ENCODE data around the gene ZNF200.
A peak's percentile ranks its signal among the peaks of the same experiment; 100 is the strongest.
"Not testable (repeated sequence)": the region's sequence is repeated elsewhere in the genome, so short reads cannot be mapped to it uniquely, and the experiment has no call there.

ZNF200 gene, protein sequence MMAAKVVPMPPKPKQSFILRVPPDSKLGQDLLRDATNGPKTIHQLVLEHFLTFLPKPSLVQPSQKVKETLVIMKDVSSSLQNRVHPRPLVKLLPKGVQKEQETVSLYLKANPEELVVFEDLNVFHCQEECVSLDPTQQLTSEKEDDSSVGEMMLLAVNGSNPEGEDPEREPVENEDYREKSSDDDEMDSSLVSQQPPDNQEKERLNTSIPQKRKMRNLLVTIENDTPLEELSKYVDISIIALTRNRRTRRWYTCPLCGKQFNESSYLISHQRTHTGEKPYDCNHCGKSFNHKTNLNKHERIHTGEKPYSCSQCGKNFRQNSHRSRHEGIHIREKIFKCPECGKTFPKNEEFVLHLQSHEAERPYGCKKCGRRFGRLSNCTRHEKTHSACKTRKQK

GRCh38 chr16:3234857-3235561 is at the start of gene ZNF200:
Gene ZNF200 (minus strand): TSS chr16:3235158. CDS start chr16:3233755, 1,403 bp downstream.
- FAIRE-seq, result peak; percentile 39

DNA sequence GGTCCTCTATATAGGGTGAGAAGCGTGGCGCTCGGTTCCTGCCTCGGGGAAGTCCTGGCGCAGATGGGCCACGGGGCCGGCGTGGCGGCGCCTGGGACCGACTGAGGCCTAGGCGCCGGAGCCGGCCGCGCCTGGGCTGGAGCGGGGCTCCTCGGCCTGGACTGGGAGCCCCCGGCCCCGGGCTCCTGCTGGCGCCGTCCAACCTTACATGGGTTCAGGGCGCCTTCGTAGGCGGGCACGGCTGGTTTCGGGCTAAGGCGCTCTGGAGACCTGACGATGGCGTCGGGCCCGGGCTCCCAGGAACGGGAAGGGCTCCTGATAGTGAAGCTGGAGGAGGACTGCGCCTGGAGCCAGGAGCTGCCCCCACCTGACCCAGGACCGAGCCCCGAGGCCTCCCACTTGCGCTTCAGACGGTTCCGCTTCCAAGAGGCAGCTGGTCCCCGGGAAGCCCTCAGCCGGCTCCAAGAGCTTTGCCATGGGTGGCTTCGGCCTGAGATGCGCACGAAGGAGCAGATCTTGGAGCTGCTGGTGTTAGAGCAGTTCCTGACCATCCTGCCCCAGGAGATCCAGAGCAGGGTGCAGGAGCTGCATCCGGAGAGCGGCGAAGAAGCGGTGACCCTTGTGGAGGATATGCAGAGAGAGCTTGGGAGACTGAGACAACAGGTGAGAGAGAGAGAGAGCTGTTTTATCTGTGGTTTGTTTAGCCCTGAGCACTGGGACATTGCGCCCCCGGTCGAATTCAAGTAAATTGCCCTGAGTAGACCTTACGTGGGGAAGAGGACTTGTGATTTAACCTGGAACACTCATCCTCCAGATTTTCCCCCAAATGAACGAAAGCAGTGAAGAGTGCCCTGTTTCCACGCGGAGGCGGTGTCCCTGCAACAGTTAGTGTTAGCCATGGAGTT is 48.8 kb upstream of the ZNF200 start:
- no peak for FAIRE-seq

DNA sequence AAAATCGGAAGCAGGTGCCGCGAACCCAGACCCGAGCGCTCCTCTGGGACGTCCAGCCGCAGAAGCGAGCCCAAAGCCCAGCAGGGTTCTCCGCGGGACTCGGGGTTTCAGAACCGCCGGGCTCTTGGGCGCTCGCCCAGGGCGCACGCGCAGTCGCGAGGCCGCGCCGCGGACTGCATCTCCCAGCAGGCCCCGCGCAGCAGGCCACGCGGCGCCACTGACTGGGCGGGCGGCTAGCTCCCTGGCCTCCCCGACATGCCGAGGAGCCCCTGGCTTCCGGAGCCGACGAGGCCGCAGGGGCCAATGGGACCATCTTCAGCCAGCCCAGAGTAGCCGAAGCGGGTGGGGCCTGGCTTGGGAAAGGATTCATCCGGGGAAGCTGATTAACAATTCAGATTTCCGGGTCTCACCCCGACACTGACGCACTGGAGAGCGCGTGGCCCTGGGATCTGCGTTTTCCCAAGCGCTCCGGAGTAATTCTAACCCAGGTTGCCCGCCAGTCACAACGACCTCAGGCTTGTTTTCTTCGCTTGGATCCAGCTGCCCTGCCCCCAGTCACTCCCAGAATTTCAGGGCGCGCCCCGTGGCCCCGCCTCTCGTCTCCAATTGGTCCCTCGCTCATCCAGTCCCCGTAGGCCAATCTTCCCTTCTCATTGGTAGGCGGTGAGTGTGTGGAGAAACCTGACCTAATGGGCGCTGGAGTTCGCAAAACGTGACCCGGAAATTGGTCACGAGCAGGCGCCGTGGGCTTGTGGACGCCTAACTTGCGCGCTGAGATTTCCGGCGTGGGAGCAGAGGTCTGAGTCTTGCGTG is 48.0 kb upstream of the ZNF200 start, which contains the start of gene ZNF263:
TSS of gene ZNF263 (plus strand) at position 762 of the 813 bp plus-strand sequence. CDS start 328 bp downstream, outside the sequence.
- FAIRE-seq, result peak; percentile 94

DNA sequence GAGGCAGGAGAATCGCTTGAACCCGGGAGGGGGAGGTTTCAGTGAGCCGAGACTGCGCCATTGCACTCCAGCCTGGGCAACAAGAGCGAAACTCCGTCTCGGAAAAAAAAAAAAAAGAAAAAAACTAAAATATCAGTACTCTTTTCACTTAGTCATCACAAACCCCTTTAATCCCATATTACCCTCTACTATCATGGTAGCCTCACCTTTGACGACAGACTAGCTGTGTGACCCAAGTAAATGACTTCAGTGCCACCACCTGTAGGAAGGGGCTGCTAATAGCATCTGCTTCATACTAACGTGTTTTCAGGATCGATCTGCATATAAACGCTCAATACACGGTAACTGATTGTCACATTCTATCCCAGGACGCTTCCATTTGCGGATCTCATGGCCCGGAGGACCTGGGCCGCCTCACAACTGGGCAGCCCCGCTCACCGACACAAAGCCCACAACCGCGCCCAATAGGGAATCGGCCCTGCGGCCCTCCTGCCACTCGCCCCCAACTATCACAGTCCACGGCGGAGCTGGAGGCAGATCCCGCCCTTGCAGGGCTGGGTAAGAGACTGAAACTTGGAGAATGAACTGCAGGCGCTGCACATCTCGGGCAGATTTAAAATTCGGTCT is 47.3 kb upstream of the ZNF200 start:
- no peak for FAIRE-seq

DNA sequence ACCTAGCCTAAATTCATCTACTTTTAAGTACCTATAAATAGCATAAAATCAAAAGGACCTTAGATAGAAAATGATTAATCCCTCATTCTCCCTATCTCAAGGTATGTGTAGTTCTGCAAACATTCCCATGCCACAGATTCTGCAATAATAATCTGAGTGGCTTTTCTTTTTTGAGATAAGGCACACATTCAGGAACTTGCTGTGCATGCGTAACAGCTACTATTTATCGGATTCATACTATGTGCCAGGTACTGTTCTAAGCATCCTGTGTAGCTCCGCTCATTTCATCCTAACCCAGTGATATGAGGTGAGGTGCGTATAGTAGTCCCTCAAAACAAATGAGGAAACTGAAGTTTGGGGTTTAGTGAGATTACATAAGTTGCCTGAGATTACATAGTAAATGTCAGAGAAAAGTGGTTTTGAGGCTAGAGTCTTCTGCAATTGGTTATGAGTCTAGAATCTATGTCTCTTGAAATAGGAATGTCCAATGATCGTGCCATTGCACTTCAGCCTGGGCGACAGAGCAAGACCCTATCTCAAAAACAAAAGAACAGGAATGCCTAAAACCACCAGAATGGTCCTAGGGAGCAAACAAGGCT is 46.4 kb upstream of the ZNF200 start:
- no peak for FAIRE-seq

DNA sequence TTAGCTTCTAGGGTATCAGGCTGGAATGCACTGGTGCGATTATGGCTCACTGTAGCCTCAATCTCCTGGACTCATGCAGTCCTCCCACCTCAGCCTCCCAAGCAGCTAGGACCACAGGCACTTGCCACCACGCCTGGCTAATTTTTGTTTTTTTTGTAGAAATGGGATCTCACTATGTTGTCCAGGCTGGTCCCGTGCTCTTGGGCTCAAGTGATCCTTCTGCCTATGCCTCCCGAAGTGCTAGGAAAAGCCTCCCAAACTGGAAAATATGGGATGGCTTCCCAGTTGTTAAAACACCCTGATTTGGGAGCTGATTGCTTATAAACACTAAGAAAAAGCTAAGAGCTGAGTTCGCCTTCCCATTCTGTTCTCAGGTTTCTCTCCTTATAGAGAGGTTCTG is 41.7 kb upstream of the ZNF200 start:
- FAIRE-seq, result no peak

DNA sequence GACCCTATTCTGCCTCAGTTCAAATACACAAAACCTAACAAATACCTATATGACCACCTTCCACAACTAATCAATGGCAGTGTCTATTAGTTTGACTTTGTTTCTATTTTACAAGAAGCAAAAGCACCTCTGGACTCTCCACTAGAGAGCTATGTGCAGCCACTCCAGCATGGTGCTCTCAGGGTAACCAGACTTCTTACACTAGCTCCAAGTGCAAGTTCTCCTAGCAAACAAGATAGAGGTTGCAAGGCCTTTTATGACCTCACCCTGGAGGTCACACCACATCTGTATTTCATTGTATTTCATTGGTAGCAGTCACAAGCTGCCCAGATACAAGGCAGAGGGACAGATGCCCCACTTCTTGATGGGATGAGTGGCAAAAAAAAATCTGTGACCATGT is 40.0 kb upstream of the ZNF200 start:
- FAIRE-seq, result no peak

DNA sequence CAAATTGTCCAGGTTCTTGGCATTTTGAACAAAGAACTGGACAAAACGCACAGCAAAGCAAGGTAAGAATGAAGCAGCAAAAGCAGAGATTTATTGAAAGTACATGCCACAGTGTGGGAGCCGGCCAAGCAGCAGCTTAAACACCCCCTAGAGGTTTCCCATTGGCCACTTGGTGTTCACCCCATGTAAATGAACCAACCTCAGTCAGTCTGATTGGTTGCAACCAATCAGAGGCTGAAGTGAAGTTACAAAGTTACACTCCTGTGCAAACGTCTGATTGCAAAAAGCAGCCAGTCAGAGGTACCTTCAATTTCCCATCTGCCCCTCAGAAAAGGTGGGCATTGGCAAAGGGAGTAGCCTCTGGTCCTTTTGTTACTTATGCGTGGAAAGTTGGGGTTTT is 39.5 kb upstream of the ZNF200 start:
- no peak for FAIRE-seq

DNA sequence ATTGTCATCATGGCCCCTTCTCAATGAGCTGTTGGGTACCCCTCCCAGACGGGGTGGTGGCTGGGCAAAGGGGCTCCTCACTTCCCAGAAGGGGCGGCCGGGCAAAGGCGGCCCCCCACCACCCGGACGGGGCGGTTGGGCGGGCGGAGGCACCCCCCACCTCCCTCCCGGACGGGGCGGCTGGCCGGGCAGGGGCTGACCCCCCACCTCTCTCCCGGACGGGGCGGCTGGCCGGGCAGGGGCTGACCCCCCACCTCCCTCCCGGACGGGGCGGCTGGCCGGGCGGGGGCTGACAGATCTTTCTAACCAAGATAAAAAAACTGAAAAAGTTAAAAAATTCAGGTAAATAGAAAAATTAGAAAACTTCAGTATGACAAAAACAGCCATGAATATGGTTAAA is 36.3 kb upstream of the ZNF200 start:
- not testable (repeated sequence) for FAIRE-seq

DNA sequence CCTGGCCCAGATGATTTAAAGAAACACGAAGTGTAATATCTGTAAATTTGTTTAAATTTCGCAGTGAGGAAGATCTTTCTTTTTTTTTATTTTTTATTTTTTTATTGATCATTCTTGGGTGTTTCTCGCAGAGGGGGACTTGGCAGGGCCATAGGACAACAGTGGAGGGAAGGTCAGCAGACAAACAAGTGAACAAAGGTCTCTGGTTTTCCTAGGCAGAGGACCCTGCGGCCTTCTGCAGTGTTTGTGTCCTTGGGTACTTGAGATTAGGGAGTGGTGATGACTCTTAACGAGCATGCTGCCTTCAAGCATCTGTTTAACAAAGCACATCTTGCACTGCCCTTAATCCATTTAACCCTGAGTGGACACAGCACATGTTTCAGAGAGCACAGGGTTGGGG is 35.8 kb upstream of the ZNF200 start:
- FAIRE-seq, result not testable (repeated sequence)

GRCh38 chr16:3268294-3268693 is 33.3 kb upstream of the ZNF200 start:
- FAIRE-seq, result no peak

- FAIRE-seq, result no peak
Measured at GRCh38 chr16:3266873-3267537, 32.0 kb upstream of the ZNF200 start.

DNA sequence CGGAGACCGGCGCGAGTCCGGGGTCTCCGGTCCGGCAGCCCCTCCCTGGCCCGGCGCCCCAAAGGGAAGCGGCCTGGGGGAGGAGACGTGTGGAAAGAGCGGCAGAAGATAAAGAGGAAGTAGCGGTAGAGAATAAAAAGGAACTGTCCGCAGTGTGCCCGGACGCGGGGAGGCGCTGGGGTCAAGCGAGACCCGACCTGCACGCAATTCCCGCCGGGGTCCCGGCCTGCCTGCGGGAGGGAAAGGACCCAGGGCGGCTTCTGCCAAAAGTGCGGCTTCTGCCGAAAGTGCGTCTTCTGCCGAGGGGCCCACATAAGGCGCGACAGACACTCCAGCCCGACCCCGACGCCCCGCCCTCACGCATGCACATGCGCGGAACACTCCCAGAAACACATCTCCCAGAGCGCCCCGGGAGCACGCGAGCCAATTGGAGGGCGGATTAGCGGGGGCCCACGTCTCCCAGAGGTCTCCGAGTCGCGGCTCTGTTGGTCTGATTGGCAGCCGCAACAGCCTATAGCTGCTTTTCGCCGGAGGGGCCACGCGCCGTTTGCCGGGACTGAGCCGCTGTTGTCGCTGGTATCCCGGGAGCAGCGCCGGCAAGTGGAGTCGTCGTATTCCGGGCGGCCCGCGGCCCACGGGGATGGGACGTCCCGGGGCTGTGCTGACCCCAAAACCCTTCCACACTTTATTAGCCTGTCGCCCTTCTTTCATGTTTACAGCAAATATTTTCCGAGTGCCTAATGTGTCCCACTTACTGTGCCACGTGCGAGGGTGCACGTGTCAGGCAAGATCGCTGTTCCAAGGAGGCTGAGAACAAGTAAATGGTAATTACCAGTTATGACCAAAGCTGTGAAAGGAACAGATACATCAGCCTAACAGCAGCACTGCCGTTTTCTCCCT is 29.4 kb upstream of the ZNF200 start:
- FAIRE-seq, result peak; percentile 80

- FAIRE-seq, result no peak
Measured at GRCh38 chr16:3262517-3262916, 27.6 kb upstream of the ZNF200 start.

- no peak for FAIRE-seq
Measured at GRCh38 chr16:3259836-3260235, 24.9 kb upstream of the ZNF200 start.

GRCh38 chr16:3256866-3257465 is 22.0 kb upstream of the ZNF200 start:
- no peak for FAIRE-seq

DNA sequence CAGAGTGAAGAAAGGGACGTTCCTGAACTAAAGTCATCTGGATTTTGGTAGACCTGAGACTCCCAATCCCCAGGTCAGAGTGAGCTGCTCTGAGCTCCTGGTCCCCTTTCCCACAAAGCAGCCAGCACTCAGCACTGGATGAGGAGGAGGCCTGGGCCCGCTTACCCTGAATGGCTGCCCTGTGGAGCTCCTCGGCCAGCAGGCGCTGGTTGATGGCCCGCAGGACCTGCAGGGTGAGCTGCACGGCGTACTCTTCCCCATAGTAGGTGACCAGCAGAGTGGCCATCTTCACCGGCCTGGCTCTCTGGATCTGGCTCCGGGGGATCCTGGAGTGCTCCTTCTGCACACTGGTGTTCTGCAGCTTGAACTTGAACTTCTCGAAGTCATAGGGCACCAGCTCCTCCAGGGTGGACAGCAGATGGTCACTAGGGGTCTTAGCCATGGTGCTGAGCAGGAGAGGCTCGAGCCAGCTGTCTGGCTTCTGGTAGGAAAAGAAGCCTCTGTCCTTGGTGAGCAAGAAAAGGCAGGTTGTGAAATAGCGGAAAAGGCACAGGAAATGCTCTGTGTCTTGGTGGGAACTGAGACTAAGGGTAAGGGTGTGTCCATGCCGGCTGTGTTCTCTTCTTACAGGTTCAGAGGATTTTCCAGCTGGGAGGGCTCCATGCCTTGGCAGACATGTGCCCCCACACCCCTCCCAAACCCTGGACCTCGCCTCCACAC is 21.3 kb upstream of the ZNF200 start, which contains the start of gene MEFV:
TSS of gene MEFV (minus strand) at position 488 of the 720 bp plus-strand sequence. CDS start at position 442, 46 bp downstream.
- no peak for FAIRE-seq

DNA sequence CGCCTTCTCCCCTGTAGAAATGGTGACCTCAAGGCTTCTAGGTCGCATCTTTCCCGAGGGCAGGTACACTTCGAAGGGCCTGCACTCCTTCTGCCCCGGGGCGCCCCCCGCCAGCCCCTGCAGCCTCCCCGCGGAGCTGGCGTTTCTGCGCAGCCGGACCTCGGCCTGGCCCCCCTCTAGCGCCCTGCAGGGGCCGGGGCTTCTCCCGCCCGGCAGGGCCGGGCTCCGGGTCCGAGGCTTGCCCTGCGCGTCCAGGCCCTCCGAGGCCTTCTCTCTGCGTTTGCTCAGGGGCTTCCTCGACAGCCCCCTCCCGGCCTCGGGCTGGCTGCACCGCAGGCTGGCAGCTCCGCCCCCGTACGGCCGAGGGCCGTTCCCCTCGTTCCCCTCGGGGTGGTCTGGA is 19.4 kb upstream of the ZNF200 start:
- FAIRE-seq, result no peak

Data from endometrium (tissue), 2 donors.